Sigmoid colon (tissue), 3 donors: ENCODE data around the gene GJA3.

Experiments
- POLR2A ChIP-seq, 2 donors: fragments of 450-650 bp; IDR thresholded peaks; one replicate each; pipeline ENCODE4 v1.6.1; 2016; ENCODE audit warnings: antibody characterized with exemption in 2 of 2, mild to moderate bottlenecking in 2 of 2, moderate library complexity in 2 of 2
- TF ChIP-seq, protein P1 (sequence below), 4 experiments: fragments of 450-650 bp in 3 of 4; fragments of 200-600 bp in 1 of 4; IDR thresholded peaks; one replicate each; pipeline ENCODE4 v1.5.1; 2016 to 2019; ENCODE audit warnings: antibody characterized with exemption in 4 of 4, mild to moderate bottlenecking in 3 of 4, moderate library complexity in 2 of 4

DNA sequence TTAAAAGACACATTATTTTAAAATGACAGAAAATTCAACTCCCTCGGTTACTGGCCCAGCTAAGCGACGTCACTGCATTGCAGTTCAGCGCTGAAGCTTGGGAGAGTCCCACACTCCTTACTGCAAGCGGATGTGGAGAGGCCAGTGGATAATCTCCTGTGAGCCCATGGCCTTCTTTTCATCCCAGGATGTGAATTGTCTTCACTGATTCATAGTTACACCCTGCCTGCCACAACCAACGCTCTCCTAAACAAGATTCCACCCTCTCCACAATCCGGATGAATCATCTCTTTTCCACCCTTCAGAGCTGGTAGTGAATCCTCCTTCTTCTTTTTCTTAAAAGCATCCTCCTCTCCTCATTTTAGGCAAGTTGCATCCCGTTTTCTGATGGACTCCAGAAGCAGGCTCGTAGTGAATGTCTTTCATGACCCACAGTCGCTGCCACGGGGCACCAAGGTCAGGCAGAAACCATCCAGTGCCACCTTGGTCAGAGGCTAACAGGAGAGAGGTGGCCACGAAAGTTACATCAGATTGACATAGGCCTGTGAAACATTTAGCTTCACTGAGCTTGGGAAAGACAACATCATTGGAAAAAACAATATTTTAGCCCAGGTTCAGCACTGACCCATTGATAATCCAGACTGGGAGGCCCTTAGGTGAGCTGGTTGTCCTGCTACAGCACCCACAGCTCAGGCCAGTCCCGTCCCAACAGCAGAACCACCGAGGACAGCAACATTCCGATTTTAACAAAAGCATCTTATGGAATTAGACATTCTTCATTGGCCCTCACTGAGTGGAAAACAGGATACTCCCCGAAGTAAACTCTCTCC, 29.8 kb upstream of the GJA3 start:
- no peak for TF ChIP-seq POLR2A (IDR thresholded peaks at IDR 0.05)
- TF ChIP-seq, protein P1, sequence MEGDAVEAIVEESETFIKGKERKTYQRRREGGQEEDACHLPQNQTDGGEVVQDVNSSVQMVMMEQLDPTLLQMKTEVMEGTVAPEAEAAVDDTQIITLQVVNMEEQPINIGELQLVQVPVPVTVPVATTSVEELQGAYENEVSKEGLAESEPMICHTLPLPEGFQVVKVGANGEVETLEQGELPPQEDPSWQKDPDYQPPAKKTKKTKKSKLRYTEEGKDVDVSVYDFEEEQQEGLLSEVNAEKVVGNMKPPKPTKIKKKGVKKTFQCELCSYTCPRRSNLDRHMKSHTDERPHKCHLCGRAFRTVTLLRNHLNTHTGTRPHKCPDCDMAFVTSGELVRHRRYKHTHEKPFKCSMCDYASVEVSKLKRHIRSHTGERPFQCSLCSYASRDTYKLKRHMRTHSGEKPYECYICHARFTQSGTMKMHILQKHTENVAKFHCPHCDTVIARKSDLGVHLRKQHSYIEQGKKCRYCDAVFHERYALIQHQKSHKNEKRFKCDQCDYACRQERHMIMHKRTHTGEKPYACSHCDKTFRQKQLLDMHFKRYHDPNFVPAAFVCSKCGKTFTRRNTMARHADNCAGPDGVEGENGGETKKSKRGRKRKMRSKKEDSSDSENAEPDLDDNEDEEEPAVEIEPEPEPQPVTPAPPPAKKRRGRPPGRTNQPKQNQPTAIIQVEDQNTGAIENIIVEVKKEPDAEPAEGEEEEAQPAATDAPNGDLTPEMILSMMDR (IDR thresholded peaks at IDR 0.05), result no peak
